PC-9 (cell line): Measurements from ENCODE around the gene CD247.

Experiments used
- EZH2 ChIP-seq: fragments of 200-600 bp; sonication (generic); IDR thresholded peaks from 2 replicates; pipeline ENCODE4 v1.8.0; 2017; ENCODE audit warnings: antibody characterized with exemption, low read depth
- TF ChIP-seq, protein P1 (sequence below): fragments of 200-600 bp; sonication (generic); conservative IDR thresholded peaks from 2 replicates; pipeline ENCODE4 v1.6.1; 2017; ENCODE audit warnings: mixed run types, antibody characterized with exemption, mild to moderate bottlenecking, moderate library complexity

DNA sequence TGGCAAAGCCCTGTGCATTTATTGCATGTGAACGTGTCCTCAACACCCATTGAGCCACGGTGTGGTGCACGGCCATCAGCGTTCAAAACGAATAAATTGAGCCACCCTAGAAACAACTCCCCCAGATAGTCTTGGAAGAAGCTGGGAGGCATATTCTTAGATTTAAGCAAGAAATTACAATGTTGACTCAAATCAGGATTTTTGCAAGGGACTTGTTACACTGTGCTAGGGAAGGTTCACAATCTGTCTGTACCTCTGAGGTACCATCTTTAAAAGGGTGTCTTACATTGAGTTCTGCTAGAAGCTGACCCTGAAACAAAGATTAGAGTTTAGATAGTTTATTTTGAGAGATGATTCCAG is 16.2 kb downstream of the CD247 start:
- TF ChIP-seq, protein P1, sequence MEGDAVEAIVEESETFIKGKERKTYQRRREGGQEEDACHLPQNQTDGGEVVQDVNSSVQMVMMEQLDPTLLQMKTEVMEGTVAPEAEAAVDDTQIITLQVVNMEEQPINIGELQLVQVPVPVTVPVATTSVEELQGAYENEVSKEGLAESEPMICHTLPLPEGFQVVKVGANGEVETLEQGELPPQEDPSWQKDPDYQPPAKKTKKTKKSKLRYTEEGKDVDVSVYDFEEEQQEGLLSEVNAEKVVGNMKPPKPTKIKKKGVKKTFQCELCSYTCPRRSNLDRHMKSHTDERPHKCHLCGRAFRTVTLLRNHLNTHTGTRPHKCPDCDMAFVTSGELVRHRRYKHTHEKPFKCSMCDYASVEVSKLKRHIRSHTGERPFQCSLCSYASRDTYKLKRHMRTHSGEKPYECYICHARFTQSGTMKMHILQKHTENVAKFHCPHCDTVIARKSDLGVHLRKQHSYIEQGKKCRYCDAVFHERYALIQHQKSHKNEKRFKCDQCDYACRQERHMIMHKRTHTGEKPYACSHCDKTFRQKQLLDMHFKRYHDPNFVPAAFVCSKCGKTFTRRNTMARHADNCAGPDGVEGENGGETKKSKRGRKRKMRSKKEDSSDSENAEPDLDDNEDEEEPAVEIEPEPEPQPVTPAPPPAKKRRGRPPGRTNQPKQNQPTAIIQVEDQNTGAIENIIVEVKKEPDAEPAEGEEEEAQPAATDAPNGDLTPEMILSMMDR: no peak
- TF ChIP-seq EZH2: no peak
